Breast epithelium (tissue), 4 donors: ENCODE results near the gene AP3S2. TPM values are rescaled to one million over a fixed set of nuclear protein-coding genes. Genes with fewer than 3 reads are reported as not detected.

Experiments used
- DNase-seq, 2 donors: peaks; one replicate each; pipeline ENCODE4 v3.0.0-alpha.2; 2019; ENCODE audit warnings: low spot score in 2 of 2
- H3K27ac ChIP-seq, 2 donors: fragments of 200-600 bp; sonication (generic) in 1 of 2; one replicate each; pipeline ENCODE4 v1.5.1; 2016 to 2019; ENCODE audit warnings: mild to moderate bottlenecking in 1 of 2
- H3K27me3 ChIP-seq, 2 donors: fragments of 200-600 bp; sonication (generic) in 1 of 2; one replicate each; pipeline versions ENCODE4 v1.5.1 to v1.6.0; 2017 to 2019; ENCODE audit warnings: control low read depth in 1 of 2, mild to moderate bottlenecking in 1 of 2
- H3K36me3 ChIP-seq: fragments of 200-600 bp; one replicate; pipeline ENCODE4 v1.5.1; 2019
- H3K4me1 ChIP-seq, 2 donors: fragments of 200-600 bp; sonication (generic); one replicate each; pipeline ENCODE4 v1.5.1; 2016 to 2019; ENCODE audit warnings: control low read depth in 1 of 2
- H3K4me3 ChIP-seq, 3 donors: fragments of 200-600 bp; sonication (generic); 1 replicate in 2 of 3; 2 replicates in 1 of 3; pipeline ENCODE4 v1.5.1; 2016 to 2019; ENCODE audit warnings: mild to moderate bottlenecking in 3 of 3, moderate library complexity in 2 of 3
- H3K9me3 ChIP-seq, 2 donors: fragments of 200-600 bp; sonication (generic) in 1 of 2; one replicate each; pipeline ENCODE4 v1.5.1; 2016 to 2019; ENCODE audit warnings: control low read depth in 1 of 2
- CTCF ChIP-seq, 3 donors: fragments of 450-650 bp; IDR thresholded peaks; one replicate each; pipeline ENCODE4 v1.5.1; 2016 to 2017; ENCODE audit warnings: antibody characterized with exemption in 3 of 3, mild to moderate bottlenecking in 3 of 3, moderate library complexity in 3 of 3
- POLR2A ChIP-seq: fragments of 450-650 bp; IDR thresholded peaks from one replicate; pipeline ENCODE4 v1.6.1; 2016; ENCODE audit warnings: antibody characterized with exemption, mild to moderate bottlenecking, moderate library complexity
- POLR2AphosphoS5 ChIP-seq, 3 donors: sonication (generic); formaldehyde crosslinking; IDR thresholded peaks; one replicate each; pipeline ENCODE4 v1.6.1; 2017; ENCODE audit warnings: antibody characterized with exemption in 3 of 3
- intact Hi-C: fragments of 100-400 bp; cut with DNase I; formaldehyde crosslinking; loops from one replicate; pipeline ENCODE4 v1.15.1; 2023; ENCODE audit warnings: low total_unique reads
- total RNA-seq, 3 donors: library from RNA; depleted of rRNA; stranded (reverse); fragments of >200 nt; gene quantifications; one replicate each; pipeline ENCODE4 v1.1.0, GENCODE V29; 2016

Gene AP3S2
- total RNA-seq, 3 donors from 2014 or later: 37.4 to 57.4 (median 52.8) TPM

- no peak for DNase-seq
- no peaks in the 10 kb centered on the region for H3K4me1 ChIP-seq
- no peaks in the 10 kb centered on the region for H3K36me3 ChIP-seq
- H3K27ac ChIP-seq: no peak overlapping the region
- intact Hi-C loops: no loop called here
- TF ChIP-seq CTCF (IDR thresholded peaks at IDR 0.05): no peak
- TF ChIP-seq POLR2A: no peak
- TF ChIP-seq POLR2AphosphoS5 (IDR thresholded peaks at IDR 0.05): no peak
- no peak overlapping the region for H3K4me3 ChIP-seq
- H3K27me3 ChIP-seq: no peaks in the 10 kb centered on the region
- no peaks in the 10 kb centered on the region for H3K9me3 ChIP-seq
Observed at GRCh38 chr15:89802231-89802928, 91.4 kb downstream of the AP3S2 start.

DNA sequence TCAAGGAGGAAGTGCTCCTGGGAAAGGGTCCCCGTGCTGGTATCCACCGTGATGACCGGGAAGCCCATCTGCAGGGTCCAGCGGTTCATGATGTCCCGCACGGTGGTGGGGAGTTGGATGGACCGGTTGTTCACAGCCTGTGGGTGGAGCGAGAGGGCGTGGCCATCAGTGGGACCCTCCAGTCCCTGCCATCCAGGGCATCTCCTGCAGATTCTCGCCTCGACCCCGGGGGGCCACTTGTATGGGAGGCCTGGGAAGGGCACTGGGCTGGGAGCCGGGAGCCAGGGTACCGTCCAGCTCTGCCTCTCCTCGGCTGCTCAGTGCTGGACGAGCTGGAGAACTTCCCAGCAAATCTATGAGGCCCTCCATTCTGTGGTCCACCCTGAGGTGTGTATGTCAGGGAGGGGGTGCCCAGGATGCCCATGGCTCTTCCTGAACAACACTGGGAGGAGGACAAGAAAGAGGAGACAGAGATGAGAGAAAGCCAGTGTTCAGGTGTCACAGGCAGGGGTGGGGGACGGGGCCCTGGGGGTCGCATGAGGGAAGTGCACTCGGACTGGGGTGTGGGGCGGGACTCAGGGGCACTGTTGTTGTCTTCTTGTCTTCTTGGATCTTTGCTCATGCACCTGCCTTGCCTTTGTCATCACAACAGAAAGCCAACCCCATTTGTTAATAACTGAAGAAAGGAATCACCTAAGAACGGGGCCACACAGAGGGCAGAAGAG, 92.2 kb downstream of the AP3S2 start:
- Histone ChIP-seq H3K36me3 (no peaks in the 10 kb centered on the region), H3K27ac (no peak overlapping the region), H3K27me3 (no peaks in the 10 kb centered on the region), H3K4me3 (no peak overlapping the region), H3K9me3 (no peaks in the 10 kb centered on the region), H3K4me1 (no peaks in the 10 kb centered on the region)
- DNase-seq: no peak
- TF ChIP-seq POLR2AphosphoS5 (IDR thresholded peaks at IDR 0.05): no peak
- TF ChIP-seq POLR2A: no peak
- TF ChIP-seq CTCF (IDR thresholded peaks at IDR 0.05): no peak
- intact Hi-C loops: no loop called here

- Histone ChIP-seq H3K36me3 (no peaks in the 10 kb centered on the region), H3K27ac (no peak overlapping the region), H3K27me3 (no peaks in the 10 kb centered on the region), H3K9me3 (no peaks in the 10 kb centered on the region), H3K4me1 (peaks cover 0 to 4% of the 10 kb centered on the region in 2 donors), H3K4me3 (no peak overlapping the region)
- no peak for DNase-seq
- intact Hi-C loops: no loop called here
- no peak for TF ChIP-seq CTCF (IDR thresholded peaks at IDR 0.05)
- TF ChIP-seq POLR2AphosphoS5 (IDR thresholded peaks at IDR 0.05): no peak
- TF ChIP-seq POLR2A: no peak
Observed at GRCh38 chr15:89799918-89800498, 93.8 kb downstream of the AP3S2 start.

GRCh38 chr15:89799011-89799911, 94.5 kb downstream of the AP3S2 start:
- Histone ChIP-seq H3K27ac (no peak overlapping the region), H3K36me3 (no peaks in the 10 kb centered on the region), H3K27me3 (no peaks in the 10 kb centered on the region), H3K4me1 (peaks cover 0 to 4% of the 10 kb centered on the region in 2 donors), H3K4me3 (no peak overlapping the region), H3K9me3 (no peaks in the 10 kb centered on the region)
- intact Hi-C loops: no loop called here
- no peak for DNase-seq
- TF ChIP-seq POLR2A (no peak), POLR2AphosphoS5 (IDR thresholded peaks at IDR 0.05) (no peak), CTCF (IDR thresholded peaks at IDR 0.05) (no peak)
